GM12873 (cell line): ENCODE results near the gene TC2N.

Source experiments
- CTCF ChIP-seq: IDR thresholded peaks from 2 replicates; pipeline ENCODE4 v1.5.1; 2012; ENCODE audit warnings: low read depth, mild to moderate bottlenecking, moderate library complexity, low read length, control low read depth; ENCODE audit not compliant: insufficient read depth; ENCODE audit errors: missing control alignments

TC2N gene

GRCh38 chr14:91867316-91867988, at the start of gene TC2N:
TC2N (minus strand) TSS chr14:91867536; CDS start chr14:91813769, 53,767 bp downstream.
- TF ChIP-seq CTCF = no peak

GRCh38 chr14:91912035-91912434, 44.7 kb upstream of the TC2N start:
- no peak for TF ChIP-seq CTCF

DNA sequence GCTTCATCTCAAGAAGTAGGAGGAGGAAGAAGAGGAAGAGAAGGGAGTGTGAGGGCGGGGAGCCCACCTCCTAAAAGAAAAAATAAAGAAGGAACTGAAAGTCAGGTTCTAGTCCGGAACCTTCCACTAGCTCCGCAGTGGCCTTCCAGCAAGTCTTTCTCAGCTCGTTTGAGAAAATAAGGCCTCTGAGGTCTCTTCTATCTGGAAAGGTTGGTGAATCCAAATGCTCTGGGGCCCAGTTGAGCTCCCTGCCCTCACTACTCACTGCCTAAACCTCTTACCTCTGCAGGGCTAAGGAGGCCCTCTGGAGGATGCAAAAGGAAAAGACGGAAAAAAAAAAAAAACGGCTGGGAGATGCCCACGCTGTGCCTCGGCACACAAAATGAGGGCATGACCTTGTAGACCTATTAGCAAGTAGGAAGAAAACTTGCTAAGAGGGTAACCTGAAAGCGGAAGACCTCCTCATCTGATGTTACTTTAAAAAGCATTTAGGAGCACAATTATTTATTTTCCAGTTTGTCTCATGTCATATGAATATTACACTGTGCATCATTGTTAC, 44.2 kb upstream of the TC2N start:
- TF ChIP-seq CTCF = peak; percentile 43

DNA sequence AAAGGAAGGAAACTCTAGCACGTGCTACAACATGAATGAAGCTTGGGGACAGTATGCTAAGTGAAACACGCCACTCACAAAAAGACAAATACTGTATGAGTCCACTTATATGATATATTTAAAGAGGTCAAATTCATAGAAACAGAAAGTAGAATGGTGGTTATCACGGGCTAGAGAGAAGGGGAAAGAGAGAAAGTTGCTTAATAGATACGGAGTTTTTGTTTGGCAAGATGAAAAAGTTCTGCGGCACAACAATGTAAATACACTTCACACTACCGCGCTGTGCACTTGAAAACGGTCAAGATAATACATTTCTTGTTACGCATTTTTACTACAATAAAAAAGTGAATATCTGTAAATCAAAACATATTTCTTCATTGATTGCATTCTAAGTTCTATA, 42.9 kb upstream of the TC2N start:
- no peak for TF ChIP-seq CTCF

DNA sequence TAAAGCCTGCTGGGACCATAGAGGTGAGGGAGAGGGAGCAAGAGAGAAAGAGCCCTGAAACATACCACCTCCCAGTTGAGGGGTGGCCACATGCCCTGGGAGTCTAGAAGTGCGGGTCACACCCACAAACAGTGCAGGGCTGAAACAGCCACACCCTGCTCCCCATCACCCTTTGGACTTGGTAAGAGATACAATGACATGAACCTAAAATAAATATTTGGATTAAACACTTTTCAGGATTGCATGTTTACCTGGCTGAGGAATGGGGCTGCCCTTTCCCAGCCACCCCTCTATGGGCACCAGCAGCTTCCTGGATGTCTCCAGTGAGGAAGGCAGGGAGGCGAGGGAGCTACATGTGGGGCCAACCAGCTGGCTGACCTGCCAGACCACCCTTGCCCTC, 39.0 kb upstream of the TC2N start:
- no peak for TF ChIP-seq CTCF

- no peak for TF ChIP-seq CTCF
These were observed 37.8 kb upstream of the TC2N start for GRCh38 chr14:91904956-91905645.

DNA sequence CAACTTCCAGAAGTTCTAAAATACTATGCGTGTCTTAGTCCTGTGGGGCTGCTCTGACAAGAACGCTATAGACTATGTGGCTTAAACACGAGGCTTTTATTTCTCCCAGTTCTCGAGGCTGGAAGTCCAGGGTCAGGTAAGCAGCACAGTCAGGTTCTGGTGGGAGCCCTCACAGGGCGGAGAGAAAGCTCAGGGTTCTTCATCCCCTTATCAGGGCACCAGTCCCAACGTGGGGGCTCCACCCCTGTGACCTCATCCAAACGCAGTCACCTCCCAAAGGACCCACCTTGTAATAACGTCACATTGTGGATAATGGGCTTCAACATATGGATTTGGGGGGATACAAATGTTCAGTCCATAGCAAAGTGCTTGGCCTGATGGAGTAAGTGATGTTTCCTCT, 37.1 kb upstream of the TC2N start:
- no peak for TF ChIP-seq CTCF
